HG03097 (cell line): ENCODE measurements around the gene PAGR1.
"Not testable (repeated sequence)": the region's sequence is repeated elsewhere in the genome, so short reads cannot be mapped to it uniquely, and the experiment has no call there.

ENCODE experiments used
- ATAC-seq: cut with Tn5 transposase; IDR thresholded peaks from one replicate; pipeline ENCODE4 v1.9.1; 2021; ENCODE audit not compliant: unreplicated experiment, low FRiP score

Gene PAGR1

DNA sequence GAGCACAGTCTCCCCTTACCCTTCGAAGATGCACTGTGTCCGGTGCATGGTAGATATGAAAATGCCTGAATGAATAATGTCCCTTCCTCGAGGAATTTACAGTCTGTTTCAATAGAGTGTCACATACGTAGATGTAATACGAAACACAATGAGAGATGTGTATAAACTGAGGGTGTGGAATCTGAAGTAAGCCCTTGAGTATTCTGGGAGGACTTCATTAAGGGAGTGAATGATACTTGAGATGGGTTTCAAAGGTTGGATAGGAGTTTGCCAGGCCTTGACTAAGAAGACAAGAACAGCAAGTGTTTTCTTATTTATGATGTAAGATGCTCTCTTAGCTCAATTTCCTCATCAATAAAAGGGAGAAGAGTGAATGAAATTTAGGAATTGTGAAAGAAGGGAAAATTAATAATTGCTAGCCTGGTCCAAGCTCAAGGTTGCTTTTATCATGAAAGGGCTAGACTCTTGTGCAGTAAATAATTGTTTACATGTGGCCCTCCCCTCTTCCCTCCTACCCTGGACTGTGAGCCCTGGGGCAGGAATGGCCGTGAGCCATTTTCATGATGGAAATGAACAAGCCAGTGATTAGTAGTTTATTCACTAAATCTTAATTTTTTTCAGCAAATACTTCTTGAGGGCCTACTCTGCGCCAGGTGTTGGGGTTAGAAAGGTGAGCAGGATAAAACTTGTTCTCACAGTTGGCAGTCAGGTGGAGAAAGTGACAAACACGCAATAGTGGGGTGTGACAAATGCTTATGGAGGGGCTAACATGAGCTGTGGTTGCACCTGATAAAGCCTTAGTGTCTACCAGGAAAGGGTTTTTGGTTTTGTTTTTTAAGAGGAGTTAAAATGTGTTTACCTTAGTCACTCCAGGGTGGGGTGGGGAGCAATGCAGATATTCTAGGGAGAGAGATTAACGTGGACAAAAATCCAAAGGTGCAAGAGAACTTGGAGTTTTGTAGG, 23.8 kb upstream of the PAGR1 start:
- no peak for ATAC-seq

DNA sequence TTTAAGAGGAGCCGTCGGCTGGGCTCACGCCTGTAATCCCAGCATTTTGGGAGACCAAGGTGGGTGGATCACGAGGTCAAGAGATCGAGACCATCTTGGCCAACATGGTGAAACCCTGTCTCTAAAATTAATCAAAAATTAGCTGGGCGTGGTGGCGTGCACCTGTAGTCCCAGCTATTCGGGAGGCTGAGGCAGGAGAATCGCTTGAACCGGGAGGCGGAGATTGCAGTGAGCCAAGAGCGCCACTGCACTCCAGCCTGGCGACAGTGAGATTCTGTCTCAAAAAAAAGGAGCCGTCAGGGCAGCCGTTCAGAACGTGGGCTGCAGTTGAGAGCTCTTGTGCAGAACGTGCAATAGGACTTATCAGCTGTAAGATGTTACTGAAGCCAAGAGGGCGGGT, 22.8 kb upstream of the PAGR1 start:
- ATAC-seq = not testable (repeated sequence)

DNA sequence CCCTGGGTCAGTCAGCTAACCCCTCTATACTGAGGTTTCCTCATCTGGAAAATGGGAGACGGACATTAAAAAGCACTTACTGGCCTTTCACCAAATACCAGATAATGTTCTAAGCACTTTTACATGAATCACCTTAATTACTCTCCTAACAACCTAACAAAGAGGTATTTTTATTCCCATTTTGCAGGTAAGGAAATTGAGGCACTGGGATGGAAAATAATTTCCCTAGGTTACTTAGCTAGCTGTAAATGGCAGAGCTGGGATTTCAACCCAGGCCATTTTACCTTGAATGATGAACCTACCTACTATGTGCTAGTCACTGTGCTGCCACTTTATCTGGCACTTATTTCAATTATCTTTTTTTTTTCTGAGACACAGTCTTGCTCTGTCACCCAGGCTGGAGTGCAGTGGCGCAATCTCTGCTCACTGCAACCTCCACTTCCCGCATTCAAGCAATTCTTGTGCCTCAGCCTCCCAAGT, 21.7 kb upstream of the PAGR1 start:
- ATAC-seq = no peak

DNA sequence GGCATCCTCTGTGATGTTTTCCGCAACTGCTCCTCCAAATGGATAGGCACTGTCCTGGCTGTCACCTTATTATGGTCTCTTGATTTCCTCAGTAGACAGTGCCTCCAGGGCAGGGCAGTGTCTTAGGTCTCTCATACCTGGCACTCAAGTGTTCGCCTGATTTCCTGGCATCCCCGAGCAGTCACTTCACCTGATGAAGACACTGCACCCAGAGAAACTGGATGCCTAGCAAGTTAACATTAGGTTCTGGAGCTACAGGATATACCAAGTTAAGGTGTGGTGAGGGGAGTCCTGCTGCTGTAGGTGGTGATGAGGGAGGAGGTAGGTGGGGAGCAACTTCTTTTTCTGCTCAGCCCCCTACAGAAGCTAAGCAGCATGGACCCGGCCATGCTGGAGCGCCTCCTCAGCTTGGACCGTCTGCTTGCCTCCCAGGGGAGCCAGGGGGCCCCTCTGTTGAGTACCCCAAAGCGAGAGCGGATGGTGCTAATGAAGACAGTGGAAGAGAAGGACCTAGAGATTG, 13.5 kb upstream of the PAGR1 start:
- ATAC-seq = no peak

DNA sequence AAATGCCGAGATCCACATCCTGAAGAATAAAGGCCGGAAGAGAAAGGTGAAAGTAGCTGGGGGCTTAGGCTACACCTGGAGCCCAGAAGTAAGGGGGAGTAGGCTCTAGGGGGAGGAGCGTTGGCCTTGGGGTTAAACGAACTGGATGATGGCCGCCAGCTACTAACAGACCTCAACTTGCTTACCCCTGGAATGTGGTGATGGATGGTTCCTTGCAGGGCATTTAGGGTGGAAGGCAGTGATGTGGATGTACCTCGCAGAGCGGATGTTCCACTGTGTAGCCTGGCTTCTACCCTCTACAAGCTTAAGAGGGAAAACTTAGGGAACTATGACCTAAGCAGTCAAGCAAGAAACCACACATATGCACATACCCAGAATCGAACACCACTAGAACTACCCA, 11.9 kb upstream of the PAGR1 start:
- no peak for ATAC-seq

DNA sequence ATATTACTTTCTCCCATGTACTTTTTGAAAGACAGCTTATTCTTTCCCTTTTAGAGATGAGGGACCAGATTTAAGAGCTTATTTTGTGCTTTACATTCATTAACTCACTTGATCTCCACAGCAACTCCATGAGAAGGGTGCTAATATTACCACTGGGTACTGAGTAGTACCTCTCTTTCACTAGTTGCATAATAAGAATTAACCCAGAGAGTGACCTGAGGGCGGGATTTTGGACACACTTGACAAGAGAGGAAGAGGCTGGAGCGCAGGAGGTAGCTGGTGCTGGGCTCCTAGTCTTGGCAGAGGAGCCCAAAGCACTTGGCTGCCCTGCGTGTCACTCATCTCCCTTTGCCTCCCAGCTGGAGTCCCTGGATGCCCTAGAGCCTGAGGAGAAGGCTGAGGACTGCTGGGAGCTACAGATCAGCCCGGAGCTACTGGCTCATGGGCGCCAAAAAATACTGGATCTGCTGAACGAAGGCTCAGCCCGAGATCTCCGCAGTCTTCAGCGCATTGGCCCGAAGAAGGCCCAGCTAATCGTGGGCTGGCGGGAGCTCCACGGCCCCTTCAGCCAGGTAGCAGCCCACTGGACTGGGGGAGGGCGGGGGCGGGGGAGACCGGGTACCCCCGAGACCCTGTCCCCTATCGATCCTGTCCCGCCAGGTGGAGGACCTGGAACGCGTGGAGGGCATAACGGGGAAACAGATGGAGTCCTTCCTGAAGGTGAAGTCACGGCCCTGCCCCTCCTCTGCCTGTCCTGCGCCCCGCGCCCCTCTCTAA, 11.3 kb upstream of the PAGR1 start:
- no peak for ATAC-seq

DNA sequence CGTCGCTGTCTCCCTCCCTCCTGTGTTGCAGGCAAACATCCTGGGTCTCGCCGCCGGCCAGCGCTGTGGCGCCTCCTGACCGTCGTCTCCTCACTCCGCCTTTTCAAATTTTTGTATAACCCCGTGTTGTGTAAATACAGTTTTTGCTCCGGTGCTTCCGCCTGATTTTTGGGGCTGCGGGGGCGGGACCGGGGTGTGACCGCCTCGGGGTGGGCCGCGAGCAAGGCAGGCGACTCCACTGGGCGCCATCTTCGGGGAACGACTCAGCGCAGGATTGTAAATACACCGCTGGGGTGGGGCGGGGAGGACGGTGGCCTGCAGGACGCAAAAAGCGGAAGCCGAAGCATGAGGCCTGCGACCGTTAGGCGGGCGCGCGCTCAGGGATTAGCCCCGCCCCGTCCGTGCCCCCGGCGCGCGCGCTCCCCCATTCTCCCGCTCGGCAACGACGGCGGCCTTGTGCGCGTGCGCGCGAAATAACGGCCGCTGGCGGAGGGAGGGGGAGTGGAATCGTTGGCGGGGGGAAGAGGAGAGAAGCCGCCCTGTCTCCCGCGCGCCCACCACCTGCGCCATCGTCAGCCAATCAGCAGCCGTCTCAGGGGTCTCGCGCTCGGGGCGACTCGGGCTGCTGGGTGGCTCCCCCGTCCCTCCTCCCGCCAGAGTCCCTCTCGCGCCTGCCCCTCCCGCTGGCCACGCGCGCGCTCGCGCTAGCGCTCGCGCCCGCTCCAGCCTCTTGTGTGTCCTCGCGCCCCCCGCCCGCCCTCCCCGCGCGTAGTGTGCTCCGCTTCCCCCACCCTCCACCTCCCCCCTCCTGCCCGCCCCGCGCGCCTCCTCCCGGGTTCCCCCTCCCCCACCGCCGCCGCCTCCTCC, 10.5 kb upstream of the PAGR1 start:
- ATAC-seq = peak; percentile 44

DNA sequence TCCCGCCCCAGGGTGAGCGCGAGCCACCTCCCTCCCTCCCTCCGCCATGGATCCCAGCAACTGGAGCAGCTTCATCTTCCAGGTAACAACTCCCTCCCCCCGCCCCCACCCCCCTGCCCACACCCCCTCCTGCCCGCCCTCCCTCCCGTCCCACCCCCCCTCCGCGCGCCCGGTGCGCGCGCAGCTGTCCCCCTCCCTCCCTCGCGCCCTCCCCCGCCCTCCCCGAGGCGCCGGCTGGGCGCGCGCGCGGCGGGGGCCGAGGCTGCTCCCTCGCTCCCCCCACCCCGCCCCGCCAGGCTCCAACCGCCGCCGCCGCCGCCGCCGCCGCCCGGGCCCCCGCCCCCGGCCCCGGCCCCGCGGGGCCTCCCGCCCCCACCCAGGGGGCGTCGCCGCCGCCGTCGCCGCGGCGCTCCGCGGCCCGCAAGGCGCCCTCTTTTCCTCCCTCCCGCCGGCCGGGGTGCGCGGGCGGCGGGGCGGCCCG, 9.8 kb upstream of the PAGR1 start, which contains the start of gene MAZ:
TSS of gene MAZ (plus strand) at position 431 of the 481 bp plus-strand sequence. CDS start 173 bp downstream, outside the sequence.
- no peak for ATAC-seq

DNA sequence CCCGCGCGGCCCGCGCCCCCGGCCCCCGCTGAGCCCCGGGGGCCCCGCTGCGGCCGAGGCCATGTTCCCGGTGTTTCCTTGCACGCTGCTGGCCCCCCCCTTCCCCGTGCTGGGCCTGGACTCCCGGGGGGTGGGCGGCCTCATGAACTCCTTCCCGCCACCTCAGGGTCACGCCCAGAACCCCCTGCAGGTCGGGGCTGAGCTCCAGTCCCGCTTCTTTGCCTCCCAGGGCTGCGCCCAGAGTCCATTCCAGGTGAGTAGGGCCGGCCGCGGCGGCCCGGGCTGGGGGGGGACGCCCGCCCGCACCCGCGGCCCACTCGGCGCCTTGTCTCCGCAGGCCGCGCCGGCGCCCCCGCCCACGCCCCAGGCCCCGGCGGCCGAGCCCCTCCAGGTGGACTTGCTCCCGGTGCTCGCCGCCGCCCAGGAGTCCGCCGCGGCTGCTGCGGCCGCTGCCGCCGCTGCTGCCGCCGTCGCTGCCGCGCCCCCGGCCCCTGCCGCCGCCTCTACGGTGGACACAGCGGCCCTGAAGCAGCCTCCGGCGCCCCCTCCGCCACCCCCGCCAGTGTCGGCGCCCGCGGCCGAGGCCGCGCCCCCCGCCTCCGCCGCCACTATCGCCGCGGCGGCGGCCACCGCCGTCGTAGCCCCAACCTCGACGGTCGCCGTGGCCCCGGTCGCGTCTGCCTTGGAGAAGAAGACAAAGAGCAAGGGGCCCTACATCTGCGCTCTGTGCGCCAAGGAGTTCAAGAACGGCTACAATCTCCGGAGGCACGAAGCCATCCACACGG, 9.1 kb upstream of the PAGR1 start:
- ATAC-seq = no peak

DNA sequence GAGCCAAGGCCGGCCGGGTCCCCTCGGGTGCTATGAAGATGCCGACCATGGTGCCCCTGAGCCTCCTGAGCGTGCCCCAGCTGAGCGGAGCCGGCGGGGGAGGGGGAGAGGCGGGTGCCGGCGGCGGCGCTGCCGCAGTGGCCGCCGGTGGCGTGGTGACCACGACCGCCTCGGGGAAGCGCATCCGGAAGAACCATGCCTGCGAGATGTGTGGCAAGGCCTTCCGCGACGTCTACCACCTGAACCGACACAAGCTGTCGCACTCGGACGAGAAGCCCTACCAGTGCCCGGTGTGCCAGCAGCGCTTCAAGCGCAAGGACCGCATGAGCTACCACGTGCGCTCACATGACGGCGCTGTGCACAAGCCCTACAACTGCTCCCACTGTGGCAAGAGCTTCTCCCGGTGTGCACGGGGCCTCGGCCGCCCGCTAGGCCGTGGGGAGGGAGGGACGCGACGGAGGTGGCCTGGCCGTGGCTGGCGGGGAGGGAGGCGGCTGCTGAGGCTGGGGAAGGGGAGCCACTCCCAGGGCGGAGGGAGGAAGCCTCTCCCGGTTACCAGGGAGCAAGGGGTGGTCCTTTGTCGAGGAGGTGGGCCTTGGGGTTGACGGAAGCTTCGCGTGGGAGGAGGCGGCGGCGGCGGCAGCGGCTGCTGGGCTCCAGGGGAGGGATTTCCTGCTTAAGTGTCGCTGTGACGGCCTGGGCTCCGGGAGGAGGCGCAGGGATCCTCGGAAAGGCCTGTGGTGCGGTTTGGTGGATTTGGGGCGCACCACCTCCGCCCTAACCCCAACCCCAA, 8.3 kb upstream of the PAGR1 start:
- peak; percentile 21 for ATAC-seq

DNA sequence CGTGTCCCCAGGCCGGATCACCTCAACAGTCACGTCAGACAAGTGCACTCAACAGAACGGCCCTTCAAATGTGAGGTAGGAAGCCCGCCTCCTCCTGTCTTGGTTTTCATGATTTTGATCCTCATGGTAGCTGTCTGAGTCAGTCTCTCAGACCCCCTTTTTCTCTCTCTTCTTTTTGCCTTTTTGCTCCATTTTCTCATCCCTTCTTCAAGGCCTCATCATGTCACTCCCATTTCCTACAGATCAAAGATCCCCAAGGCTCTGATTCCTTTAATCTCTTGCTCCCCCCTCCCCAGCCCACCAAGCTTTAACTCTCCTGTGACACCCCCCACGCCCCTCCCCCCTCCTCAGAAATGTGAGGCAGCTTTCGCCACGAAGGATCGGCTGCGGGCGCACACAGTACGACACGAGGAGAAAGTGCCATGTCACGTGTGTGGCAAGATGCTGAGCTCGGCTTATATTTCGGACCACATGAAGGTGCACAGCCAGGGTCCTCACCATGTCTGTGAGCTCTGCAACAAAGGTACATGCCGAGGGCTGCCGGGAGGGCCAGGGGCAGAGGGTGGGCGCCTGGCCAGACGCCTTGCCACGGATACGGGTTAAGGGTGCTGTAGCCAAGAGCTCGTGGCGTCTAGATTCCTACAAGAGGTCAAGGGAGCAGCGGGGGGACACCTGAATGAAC, 7.6 kb upstream of the PAGR1 start:
- ATAC-seq = no peak

DNA sequence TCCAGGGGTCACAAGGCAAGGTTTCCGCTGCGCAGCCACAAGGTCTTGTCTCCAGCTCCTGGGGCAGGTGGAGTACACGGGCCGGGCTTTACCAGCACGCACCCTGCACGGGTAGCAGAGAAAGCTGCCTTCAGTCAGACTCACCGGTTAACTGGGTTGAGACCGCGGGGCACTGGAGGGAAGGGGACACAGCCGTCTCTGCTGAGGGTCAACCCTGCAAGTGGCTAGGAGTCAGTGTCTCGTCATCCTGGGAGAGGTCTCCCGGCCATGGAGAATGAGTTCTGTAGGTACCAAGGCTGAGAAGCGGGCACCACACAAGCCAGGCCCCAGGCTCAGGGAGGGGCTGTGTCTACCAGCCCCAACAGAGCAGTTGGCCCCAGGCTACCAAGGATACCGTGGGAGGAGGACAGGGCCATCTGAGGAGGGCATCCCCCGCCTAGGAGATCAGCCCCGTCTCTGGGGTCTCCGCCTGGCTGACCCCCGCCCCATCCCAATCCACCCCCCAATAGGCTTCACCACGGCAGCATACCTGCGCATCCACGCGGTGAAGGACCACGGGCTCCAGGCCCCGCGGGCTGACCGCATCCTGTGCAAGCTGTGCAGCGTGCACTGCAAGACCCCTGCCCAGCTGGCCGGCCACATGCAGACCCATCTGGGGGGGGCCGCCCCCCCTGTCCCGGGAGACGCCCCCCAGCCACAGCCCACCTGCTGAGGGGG, 6.8 kb upstream of the PAGR1 start:
- ATAC-seq = no peak

DNA sequence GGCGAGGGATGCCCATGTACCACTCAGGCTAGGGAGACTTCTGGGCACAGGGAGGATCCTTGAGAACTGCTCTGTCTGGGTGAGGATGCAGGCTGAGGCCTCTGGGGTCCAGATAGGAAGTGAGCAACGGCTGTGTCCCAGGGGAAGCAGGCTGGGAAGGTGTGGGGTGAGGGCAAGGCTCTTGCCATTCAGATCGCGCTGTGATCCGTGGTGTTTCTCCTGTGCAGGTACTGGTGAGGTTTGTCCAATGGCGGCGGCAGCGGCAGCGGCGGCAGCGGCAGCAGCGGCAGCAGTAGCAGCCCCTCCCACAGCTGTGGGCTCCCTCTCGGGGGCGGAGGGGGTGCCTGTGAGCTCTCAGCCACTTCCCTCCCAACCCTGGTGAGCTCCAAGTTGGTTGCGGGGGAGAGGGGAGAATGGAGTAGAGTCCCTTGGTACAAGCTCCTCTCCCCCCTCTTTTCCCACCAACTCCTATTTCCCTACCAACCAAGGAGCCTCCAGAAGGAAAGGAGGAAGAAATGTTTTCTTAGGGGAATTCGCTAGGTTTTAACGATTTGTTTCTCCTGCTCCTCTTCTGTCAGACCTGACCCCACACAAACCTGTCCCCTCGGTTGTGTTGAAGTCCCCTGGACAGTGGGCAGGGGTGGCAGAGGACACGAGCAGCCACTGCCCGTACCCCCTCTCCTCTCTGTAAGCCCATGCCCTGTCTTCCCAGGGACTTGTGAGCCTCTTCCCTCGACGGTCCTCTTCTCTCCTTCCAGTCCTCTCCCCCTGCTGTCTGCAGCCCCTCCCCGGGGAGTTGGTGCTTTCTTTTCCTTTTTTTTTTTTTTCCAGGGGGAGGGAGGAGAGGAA, 5.9 kb upstream of the PAGR1 start:
- no peak for ATAC-seq

DNA sequence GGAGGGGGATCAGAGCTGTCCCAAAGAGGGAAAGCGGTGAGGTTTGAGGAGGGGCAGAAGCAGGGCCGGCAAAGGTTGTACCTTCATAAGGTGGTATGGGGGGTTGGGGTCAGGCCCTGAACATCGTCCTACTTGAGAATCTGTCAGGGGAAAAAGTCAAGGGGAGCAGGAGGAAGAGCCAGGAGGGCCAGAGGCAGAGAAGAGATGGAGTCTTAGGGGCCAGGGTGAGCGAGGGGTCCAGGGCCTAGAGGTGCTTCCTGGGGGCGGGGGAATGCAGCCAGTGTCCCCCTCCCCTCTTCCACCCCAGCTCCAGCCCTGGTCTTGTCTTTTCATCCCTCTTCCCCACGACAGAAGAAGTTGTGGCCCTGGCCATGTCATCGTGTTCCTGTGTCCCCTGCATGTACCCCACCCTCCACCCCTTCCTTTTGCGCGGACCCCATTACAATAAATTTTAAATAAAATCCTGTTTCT, 5.2 kb upstream of the PAGR1 start:
- no peak for ATAC-seq

DNA sequence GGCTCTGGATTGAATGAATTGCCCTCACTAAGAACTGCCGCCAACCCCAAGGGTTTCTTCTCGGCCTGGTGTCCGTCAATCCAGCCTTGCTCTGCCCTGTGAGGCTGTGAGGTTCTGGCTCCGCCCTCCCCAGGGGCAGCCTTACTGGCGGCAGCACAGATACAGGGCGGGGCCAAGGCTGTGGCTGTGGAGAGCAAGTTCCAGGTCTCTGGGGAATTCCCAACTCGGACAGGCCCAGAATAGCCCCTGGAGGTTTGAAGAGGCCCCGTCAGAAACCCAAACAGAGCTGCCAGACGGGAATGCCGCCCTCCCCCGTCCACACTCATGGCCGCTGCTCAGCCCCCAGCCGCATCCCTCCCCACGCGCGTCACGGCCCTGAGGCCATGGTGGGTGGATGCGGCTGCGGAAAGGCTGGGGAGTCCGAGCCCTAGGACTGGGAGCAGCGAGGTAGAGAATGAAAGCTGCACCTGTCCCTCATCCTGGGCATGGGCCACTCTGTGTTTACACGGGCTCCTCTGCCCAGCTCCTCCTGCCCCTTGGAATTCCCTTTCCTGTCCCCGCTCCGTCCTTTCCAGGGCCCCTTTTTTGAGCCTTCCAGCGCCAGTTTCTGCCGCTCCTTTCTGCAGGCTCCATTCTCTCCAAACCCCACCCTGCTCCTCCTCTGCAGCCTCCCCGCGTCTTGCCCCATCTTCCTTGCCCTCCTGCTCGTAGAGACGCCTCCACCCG, 4.6 kb upstream of the PAGR1 start:
- no peak for ATAC-seq
